Ishikawa (cell line): ENCODE results near the gene SPR.

Experiments used
- CEBPB ChIP-seq: IDR thresholded peaks from 2 replicates; pipeline ENCODE4 v1.6.1; 2012
- CREB1 ChIP-seq: IDR thresholded peaks from 2 replicates; pipeline ENCODE4 v1.6.1; 2012; ENCODE audit warnings: low read depth
- EGR1 ChIP-seq: IDR thresholded peaks from 2 replicates; pipeline ENCODE4 v1.6.1; 2012
- EP300 ChIP-seq: IDR thresholded peaks from 2 replicates; pipeline ENCODE4 v1.6.1; 2012; ENCODE audit warnings: borderline replicate concordance
- FOXM1 ChIP-seq: IDR thresholded peaks from 2 replicates; pipeline ENCODE4 v1.6.1; 2012; ENCODE audit warnings: low read depth, borderline replicate concordance
- MAX ChIP-seq: IDR thresholded peaks from 2 replicates; pipeline ENCODE4 v1.6.1; 2012
- NFIC ChIP-seq: IDR thresholded peaks from 2 replicates; pipeline ENCODE4 v1.6.1; 2012
- RAD21 ChIP-seq: IDR thresholded peaks from 2 replicates; pipeline ENCODE4 v1.6.1; 2012; ENCODE audit warnings: low read depth
- REST ChIP-seq: IDR thresholded peaks from 2 replicates; pipeline ENCODE4 v1.6.1; 2012; ENCODE audit warnings: low read depth, mild to moderate bottlenecking
- TAF1 ChIP-seq: IDR thresholded peaks from 2 replicates; pipeline ENCODE4 v1.6.1; 2012; ENCODE audit warnings: low read depth, mild to moderate bottlenecking
- TCF12 ChIP-seq: IDR thresholded peaks from 2 replicates; pipeline ENCODE4 v1.6.1; 2012; ENCODE audit warnings: low read depth
- TEAD4 ChIP-seq: IDR thresholded peaks from 2 replicates; pipeline ENCODE4 v1.6.1; 2012
- YY1 ChIP-seq: IDR thresholded peaks from 2 replicates; pipeline ENCODE4 v1.6.1; 2012; ENCODE audit warnings: low read depth
- ZBTB7A ChIP-seq: IDR thresholded peaks from 2 replicates; pipeline ENCODE4 v1.6.1; 2012; ENCODE audit warnings: low read depth
- TF ChIP-seq, protein P1 (sequence below): IDR thresholded peaks from 2 replicates; pipeline ENCODE4 v1.6.1; 2012

Gene SPR

DNA sequence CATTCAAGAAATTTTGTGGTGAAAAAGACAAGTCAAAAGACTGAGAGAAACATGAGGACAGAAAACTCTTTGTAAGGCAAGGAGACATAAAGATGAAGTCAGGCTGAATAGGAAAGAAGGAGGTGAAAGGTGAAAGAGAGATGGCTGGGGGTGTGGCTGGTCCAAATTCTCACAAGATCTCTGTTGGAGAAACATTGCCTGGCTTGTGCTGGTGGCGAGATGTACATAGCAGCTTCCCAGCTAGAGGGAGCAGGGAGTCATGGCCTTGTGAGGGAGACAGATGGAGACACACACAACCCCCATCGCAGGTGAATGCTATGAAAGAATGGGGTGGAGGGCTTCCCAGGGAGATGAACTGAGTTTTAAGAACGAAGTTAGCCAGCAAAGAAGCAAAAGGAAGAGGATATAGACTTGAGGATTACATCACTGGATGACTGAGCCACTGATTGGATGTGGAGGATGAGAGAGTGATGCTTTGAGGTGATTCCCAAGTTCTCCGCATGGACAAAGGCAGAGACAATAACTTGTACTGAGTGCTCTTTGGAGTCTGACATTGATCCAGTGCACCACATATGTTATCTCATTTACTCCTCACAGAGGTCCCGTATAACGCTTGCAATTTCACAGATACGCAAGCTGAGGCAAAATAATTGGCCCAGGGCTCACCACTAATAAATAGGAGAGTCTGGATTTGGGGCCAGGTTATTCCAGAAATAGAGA is 26.4 kb downstream of the SPR start:
- TF ChIP-seq ZBTB7A: no peak
- TF ChIP-seq REST: no peak
- TF ChIP-seq TEAD4: no peak
- no peak for TF ChIP-seq RAD21
- TF ChIP-seq YY1: no peak
- no peak for TF ChIP-seq FOXM1
- TF ChIP-seq CREB1: no peak
- no peak for TF ChIP-seq CEBPB
- TF ChIP-seq NFIC: no peak

GRCh38 chr2:72914206-72914559 is 27.0 kb downstream of the SPR start:
- TF ChIP-seq TEAD4 (no peak), TCF12 (no peak), FOXM1 (no peak), MAX (no peak), RAD21 (no peak), NFIC (no peak), ZBTB7A (no peak), CREB1 (no peak), CEBPB (no peak), REST (no peak), EP300 (no peak), EGR1 (no peak), YY1 (no peak), TAF1 (no peak)
- TF ChIP-seq, protein P1, sequence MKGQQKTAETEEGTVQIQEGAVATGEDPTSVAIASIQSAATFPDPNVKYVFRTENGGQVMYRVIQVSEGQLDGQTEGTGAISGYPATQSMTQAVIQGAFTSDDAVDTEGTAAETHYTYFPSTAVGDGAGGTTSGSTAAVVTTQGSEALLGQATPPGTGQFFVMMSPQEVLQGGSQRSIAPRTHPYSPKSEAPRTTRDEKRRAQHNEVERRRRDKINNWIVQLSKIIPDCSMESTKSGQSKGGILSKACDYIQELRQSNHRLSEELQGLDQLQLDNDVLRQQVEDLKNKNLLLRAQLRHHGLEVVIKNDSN: no peak

DNA sequence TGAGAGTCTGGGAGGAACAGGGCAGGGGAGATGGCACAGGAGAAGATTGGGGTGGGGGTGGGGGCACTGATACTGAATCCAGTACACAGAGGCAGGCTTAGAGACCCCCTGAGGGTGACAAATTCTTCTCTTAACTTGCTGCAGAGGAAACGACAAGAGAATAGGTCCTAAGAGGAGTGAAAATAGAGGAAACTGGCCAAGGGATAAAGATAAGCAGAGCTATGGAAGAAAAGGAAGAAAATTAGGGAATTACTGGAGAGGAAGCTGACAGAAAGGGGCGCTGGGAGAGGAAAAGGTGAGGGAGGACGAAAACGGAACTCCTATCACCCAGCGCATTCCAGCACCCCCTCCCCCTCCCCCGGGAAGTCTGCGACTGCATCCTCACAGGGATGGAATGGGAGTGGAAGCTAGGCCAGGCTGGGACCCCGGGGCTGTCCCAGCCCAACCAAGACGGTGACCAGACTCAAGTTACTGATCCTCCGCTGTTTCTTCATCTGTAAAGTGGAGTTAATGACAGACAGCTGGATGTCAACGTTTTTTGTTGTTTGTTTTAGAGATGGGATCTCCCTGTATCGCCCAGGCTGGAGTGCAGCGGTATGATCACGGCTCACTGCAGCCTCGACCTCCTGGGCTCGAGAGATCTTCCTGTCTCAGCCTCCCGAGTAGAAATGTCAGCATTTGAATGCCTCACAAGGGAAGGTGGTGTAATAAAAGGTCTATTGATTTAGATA is 27.5 kb downstream of the SPR start:
- TF ChIP-seq EP300 (no peak), REST (no peak), TCF12 (no peak), YY1 (no peak), RAD21 (no peak), CEBPB (no peak), FOXM1 (no peak)
- TF ChIP-seq, protein P1: no peak

DNA sequence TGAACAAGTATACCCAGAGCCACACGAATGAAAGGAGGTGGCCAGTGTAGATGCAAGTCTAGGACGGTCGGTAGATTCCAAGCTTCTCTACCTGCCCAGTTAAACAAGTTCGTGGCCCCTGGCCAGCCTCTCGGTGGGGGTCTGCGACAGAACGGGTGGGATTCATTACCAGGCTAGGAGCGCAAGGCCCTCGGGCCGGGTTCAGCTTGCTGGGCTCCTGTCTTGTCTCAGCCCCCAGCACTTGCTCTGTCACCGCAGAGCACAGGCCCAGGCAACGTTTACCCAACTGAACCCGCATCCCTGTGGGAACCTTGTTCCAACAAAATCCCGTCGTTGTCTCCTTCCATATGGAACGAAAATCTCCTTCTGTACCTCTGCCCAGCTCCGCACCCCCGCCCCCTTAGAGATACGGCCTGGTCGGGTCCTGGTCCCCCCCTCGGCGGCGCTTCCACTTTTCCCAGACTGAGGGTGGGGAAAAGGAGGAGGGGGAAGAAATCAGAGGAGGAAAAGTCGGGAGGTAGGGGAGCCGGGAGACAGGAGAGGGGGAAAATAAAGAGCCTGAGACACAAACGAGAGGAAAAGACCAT is 28.2 kb downstream of the SPR start:
- TF ChIP-seq EGR1 (no peak), REST (no peak), FOXM1 (no peak), MAX (no peak), TEAD4 (no peak), NFIC (no peak), CREB1 (no peak), RAD21 (no peak), CEBPB (no peak), EP300 (no peak), ZBTB7A (no peak), TAF1 (no peak), TCF12 (no peak), YY1 (no peak)
- TF ChIP-seq, protein P1: no peak
